ENCODE data around the gene KLHL40.

The KLHL40 gene

GRCh38 chr3:42670670-42671069 is 14.7 kb upstream of the KLHL40 start:
- DNase-seq: no peak

GRCh38 chr3:42672515-42672914 is 12.8 kb upstream of the KLHL40 start:
- no peak for DNase-seq

GRCh38 chr3:42673082-42673481 is 12.3 kb upstream of the KLHL40 start:
- DNase-seq: no peak

DNA sequence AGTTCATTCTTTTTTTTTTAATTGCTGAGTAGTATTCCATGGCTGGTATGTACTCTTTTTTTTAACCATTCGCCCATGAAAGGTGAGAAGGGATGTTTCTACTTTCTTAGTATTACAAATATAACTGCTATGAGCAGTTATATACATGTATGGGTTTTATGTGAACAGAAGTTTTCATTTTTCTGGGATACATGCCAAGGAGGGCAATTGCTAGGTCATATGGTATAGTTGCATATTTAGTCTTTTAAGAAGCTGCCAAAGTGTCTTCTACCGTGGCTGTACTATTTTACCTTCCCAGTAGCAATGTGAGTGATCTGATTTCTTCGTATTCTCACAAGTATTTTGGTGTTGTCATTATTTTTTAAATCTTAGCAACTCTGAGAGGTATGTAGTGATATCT is 11.2 kb upstream of the KLHL40 start:
- no peak for DNase-seq

DNA sequence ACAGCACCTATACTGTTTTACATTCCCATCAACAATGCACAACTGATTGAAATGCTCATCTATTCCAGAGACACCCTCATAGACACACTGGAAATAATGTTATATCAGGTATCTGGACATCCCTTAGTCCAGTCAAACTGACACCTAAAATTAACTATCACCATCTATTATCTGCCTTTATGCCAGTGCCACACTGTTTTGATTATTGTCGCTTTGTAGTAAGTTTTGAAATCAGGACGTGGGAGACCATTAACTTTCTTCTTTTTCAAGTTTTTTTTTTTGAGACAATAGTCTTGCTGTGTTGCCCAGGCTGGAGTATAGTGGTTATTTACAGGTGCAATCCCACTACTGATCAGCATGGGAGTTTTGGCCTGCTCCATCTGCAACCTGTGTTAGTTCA is 9.4 kb upstream of the KLHL40 start:
- no peak for DNase-seq

DNA sequence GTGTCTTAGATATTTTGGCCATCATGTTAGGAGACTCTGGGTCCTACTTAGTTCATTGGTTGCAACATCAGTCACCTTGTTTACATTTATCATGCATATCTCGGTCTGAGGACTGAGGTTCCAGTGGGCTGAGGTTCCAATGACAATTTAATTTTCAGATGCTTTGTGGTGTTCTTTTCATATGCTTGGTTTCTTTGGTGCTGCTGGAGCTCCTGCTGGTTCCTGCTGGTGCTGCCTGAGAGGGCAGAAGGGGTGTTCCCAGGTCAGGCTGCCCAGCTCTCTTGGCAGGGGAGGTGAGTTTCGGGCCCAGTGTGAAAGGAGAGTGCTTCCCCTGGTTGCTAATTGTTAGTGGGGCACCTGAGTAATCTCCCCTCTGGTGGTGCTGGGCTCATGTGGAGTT is 6.9 kb upstream of the KLHL40 start:
- DNase-seq: no peak

- no peak for DNase-seq
Observed at GRCh38 chr3:42680271-42680670, 5.1 kb upstream of the KLHL40 start.

GRCh38 chr3:42680806-42681205 is 4.5 kb upstream of the KLHL40 start:
- DNase-seq: no peak

DNA sequence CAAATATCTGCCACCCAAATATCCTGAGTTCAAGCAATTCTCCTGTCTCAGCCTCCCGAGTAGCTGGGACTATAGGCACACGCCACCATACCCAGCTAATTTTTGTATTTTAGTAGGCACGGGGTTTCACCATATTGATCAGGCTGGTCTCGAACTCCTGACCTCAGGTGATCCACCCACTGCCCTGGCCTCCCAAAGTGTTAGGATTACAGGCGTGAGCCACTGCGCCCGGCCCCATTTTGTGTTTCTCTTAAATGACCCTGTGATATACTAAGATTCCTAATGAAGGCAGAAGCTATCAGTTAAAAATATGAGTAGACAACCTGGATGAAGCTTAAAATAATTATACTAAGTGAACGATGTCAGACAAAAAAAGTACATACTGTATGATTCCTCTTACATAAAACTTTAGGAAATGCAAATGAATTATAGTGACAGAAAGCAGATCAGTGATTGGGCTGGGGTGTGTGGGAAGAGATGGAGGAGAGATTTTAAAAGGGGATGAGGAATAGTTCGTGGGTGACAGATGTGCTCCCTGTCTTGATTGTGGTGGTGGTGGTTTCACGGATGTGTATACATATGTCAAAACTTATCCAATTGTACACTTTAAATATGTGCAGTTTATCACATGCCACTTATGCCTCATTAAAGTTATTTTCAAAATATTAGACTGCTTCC is 3.8 kb upstream of the KLHL40 start:
- no peak for DNase-seq

DNA sequence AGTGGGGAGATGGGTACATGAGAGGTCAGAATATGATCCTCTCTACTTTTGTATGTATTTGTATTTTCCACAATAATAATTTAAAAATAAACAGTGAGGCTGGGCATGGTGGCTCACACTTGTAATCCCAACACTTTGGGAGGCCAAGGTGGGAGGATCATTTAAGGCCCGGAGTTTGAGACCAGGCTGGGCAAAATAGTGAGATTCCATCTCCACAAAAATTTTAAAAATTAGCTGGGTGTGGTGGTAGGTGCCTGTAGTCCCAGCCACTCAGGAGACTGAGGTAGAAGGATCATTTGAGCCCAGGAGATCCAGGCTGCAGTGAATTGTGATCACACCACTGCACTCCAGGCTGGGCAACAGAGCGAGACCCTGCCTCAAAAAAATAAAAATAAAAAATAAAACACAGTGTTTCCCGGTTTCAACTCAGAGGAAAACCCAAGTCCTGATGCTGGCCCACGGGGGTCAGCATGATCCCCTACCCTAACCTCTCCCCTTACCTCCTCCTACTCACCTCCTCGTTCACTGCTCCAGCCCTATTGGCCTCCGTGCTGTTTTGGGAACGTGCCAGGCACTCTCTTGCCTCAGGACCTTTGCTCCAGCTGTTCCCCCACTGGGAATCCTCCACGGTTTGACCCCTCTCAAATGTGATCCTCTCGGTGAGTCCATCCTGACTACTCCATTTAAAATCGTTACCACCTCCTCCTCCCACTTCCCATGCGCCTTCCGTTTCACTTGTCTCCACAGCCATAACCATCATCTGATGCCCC is 2.9 kb upstream of the KLHL40 start:
- DNase-seq: no peak

- no peak for DNase-seq
Observed at GRCh38 chr3:42683875-42684598, 1.3 kb upstream of the KLHL40 start.

DNA sequence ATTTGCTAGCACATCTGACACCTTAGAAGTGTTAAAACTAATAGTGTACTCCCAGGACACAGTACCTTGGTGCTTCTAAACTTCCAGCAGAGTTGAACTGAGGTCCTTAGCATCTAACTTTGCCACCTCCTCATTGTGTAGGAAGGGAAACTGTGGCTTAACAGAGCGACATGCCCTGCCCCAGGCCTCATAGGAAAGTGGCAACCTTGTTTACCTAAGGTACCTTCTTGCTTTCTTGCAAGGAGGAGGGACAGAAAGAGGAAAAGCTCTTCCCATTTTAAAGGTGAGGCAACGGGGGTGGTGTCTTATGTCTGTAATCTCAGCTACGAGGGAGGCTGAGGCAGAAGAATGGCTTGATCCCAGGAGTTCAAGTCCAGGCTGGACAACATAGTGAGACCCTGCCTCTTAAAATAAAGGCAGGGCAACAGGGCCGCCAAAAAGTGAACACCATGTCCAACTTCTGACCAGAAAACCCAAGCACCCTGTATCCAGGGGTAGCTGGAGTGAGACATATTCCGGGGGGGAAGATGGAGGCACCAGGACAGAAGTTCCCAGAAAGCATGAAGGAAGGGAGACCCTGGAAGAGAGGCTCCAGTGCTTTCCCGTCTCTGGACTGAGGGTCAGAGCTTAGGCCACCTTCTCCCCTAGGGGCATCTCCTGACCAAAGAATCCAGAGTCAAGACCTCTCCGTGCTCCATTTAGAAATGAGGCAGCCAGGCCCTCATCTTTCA is 540 bp upstream of the KLHL40 start:
- DNase-seq: no peak

DNA sequence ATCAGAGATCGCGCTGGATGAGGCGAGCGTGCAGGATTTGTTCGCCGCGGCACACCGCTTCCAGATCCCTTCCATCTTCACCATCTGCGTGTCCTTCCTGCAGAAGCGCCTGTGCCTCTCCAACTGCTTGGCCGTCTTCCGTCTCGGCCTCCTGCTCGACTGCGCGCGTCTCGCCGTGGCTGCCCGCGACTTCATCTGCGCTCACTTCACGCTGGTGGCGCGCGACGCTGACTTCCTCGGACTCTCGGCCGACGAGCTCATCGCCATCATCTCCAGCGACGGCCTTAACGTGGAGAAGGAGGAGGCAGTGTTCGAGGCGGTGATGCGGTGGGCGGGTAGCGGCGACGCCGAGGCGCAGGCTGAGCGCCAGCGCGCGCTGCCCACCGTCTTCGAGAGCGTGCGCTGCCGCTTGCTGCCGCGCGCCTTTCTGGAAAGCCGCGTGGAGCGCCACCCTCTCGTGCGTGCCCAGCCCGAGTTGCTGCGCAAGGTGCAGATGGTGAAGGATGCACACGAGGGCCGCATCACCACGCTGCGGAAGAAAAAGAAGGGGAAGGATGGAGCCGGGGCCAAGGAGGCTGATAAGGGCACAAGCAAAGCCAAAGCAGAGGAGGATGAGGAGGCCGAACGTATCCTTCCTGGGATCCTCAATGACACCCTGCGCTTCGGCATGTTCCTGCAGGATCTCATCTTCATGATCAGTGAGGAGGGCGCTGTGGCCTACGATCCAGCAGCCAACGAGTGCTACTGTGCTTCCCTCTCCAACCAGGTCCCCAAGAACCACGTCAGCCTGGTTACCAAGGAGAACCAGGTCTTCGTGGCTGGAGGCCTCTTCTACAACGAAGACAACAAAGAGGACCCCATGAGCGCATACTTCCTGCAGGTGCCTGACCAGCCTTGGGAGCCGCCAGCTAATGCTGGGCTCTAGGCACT is 819 bp downstream of the KLHL40 start:
- no peak for DNase-seq

- no peak for DNase-seq
Observed at GRCh38 chr3:42686832-42687650, 1.7 kb downstream of the KLHL40 start.

GRCh38 chr3:42688016-42688415 is 2.7 kb downstream of the KLHL40 start:
- no peak for DNase-seq

GRCh38 chr3:42688487-42689420 is 3.4 kb downstream of the KLHL40 start:
- DNase-seq: no peak

GRCh38 chr3:42689421-42690014 is 4.2 kb downstream of the KLHL40 start:
- no peak for DNase-seq

- no peak for DNase-seq
Observed at GRCh38 chr3:42690191-42690590, 4.9 kb downstream of the KLHL40 start.

All from CD4-positive, alpha-beta T cell treated with Interleukin-17A for 1 hour (primary cell).